ENCODE measurements around the gene RNF149.

The RNF149 gene

GRCh38 chr2:101231937-101232730 is 76.4 kb downstream of the RNF149 start:
- DNase-seq (ENCODE audit: low read depth, low spot score) = no peak

- no peak for DNase-seq (ENCODE audit: low read depth, low spot score)
Measured at GRCh38 chr2:101231240-101231639, 77.3 kb downstream of the RNF149 start.

GRCh38 chr2:101230541-101231001 is 77.9 kb downstream of the RNF149 start:
- DNase-seq (ENCODE audit: low read depth, low spot score) = no peak

Data from brain pericyte (primary cell).